Fibroblast of peridontal ligament (primary cell): ENCODE results near the gene PMS1.
A peak's percentile ranks its signal among the peaks of the same experiment; 100 is the strongest.
"Not testable (repeated sequence)": the region's sequence is repeated elsewhere in the genome, so short reads cannot be mapped to it uniquely, and the experiment has no call there.

Experiments used
- DNase-seq: peaks from one replicate; pipeline ENCODE4 v3.0.0-alpha.2; 2010; ENCODE audit errors: extremely low read depth

Gene PMS1

DNA sequence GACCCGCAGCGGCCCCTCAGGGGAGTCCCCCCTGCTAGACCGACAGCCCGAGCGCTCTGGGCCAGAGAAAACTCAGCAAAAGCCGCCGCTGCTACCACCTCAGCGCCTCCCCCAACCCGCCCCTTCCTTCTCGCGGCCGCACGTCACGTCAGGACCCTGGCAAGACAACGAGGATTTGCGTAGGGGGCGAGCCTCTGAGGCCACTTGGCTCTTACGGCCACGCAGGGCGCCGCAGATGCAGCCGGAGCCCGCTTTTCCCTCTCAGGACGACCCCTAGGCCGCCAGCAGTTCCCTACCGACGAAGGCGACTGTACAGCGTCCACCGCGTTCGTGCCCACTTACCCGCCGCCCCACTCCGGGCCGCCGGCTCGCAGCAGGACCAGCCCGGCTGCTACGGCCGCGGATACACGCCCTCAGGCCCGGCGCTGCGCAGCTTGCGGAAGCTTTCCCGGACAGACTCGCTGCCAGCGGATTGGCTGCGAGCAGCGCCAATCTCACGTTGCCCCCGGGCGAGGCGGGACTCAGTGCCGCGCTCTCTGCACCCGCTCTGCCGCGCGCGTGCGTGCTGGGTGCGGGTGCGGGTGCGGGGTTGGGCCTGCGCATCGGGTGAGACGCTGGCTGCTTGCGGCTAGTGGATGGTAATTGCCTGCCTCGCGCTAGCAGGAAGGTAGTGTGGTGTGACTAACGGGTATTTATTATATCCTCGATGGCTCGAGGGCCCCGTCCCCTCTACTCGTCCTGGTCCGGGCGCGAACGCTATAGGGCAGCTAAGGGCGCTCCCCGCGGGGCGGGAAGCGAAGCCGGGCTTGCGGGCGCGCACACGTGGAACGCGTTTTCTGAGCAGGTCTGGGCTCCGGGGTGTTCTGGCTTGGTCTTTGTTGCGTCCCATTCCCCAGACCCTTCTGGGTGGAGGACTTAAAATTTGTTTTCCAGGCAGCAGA, at the start of gene PMS1, which contains the start of gene ORMDL1:
PMS1 (plus strand) TSS at position 524 of the 941 bp plus-strand sequence. CDS start 7,360 bp downstream, outside the sequence.
ORMDL1 (minus strand) TSS at position 413 of the 941 bp plus-strand sequence. CDS start 1,744 bp downstream, outside the sequence.
- DNase-seq = peak; percentile 94

DNA sequence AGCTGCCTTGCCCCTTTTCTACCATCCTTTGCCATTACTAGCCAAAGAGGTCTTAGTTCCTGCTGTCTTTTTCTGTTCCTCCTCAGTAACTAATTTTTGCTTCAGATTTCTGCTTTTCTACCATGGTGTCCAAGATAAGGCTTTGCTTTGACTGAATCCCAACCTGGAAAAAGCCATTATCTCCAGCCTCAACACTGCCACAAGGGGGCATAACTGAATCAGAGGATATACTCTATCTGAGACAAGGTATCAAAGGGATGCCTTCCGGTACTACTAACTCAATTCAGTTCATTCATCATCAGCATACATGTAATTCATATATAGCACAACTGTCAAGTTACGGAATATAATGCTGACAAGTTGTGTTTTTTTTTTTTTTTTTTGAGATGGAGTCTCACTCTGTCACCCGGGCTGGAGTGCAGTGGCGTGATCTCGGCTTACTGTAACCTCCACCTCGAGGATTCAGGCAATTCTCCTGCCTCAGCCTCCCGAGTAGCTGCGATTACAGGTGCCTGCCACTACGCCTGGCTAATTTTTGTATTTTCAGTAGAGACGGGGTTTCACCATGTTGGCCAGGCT, 33.1 kb upstream of the PMS1 start:
- DNase-seq = peak; percentile 44

DNA sequence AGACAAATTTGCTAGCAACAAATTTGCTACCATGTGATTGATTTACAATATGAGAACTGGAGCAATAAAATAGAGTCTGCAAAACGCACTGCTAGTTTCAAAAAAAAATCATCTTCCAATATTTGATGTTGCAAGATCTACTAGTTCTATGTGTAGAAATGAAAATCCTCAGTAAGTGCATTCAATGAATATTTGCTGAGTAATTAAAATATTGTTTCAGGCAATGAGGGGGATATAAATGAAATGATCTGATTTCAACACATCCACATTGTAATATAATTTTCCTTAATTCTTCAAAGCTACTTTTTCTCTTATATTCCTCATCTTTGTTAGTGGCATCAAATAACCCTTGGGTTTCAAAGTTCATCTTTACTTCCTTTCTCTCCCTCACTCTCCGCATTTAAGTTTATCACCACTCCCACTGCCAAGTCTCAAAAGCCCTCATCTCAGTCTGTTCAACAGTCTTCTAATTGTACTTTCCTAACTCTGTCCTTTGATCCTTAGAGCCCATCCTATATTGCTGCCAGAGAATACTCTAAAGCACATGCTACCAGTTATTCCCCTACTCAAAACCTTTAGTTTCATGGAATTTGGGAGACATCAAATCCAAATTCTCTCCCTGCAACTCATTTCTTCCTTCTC, 27.8 kb upstream of the PMS1 start:
- no peak for DNase-seq

DNA sequence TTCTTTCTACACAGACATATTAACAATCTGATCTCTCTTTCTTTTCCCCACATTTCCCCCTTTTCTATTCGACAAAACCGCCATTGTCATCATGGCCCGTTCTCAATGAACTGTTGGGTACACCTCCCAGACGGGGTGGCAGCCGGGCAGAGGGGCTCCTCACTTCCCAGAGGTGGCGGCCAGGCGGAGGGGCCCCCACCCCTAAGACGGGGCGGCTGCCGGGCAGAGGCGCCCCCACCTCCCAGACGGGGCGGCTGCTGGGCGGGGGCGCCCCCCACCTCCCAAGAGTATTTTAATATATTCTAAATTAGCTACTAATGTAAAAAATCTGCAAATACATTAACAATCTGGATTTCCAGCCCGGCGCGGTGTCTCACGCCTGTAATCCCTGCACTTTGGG, 24.1 kb upstream of the PMS1 start:
- not testable (repeated sequence) for DNase-seq

DNA sequence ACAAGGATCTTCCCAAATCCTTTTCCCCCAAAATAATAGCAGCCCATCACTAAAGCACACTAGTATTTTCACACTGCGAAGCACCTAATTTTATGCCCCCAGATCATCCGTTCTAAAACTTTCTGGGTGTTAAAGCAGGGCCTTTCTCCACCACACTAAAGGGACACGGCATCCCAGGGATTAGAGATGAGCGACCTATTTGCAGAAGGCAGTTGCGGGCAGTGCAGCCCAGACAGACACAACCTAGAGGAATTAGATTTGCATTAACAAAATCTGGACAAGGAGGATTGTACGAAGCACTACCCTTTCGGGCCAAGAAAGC, 22.1 kb upstream of the PMS1 start:
- no peak for DNase-seq

DNA sequence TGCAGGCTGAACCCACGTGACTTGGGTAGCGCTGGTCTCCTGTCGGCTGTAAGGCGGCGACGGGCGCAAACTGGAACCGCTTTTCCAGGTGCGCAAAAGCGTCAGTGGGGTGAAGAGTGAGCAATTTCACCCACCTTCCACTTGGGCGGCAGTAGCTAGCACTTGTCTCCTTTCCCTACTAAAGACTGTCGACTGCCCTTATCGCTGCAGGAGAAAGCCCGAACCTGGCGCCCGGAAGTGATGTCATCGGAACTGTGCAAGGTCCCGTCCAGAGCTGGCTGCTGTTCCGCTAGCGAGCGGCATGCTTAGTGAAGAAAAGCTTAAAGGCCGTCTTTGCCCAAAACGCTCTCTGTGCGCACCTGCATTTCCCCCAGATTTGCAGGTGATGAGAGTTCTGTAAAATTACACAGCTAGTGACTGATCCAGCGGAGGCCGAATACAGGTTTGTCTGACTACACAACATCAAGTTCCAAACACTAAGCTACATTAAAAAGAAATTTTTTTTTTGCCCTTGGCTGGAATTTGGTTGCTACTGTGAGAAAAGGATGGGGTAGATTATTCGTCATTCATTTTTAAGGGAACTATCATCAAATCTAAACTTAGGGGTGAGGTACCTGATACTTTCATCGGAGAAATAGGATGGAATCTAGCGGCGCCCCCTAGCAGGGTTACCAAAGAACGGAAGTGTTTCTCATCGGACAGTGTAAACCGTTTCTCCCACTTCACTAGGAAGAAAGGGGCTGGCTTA, 21.5 kb upstream of the PMS1 start, which contains the start of gene OSGEPL1:
OSGEPL1 (minus strand) TSS at position 242 of the 748 bp plus-strand sequence. CDS start 1,152 bp downstream, outside the sequence.
- peak; percentile 91 for DNase-seq

DNA sequence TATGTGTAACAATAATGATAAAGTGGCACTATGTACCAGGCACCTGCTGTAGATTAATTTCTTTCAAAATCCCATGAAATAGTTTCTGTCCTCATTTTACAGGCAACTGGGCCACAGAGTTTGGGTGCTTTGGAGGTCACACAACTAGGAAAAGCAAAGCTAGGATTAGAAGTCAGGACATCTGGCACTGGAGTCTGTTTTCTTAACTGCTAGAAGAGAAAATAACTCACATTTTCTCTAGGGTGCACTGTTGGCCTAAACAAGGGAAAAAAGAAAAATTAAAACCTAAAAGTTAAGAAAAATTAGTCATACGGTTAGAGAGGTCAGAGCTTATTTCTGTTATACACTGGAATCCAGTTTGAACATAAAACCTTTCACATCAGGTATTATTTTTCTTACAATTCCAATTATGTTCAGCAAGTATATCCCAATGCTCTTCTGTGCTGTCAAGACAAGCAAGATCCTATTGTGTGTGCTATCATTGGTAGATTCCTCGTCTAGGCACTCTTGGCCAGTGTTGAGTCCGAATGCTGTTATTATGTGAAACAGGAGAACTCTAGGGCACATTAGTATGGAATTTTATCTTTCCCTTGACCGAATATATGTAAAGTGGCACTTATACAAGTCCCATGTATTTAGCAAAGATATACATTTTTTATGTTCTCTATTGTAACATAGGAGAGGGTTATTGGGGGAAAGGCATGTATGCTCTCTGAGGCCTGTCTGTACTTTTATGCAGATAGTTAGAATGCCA, 20.2 kb upstream of the PMS1 start:
- peak; percentile 62 for DNase-seq

DNA sequence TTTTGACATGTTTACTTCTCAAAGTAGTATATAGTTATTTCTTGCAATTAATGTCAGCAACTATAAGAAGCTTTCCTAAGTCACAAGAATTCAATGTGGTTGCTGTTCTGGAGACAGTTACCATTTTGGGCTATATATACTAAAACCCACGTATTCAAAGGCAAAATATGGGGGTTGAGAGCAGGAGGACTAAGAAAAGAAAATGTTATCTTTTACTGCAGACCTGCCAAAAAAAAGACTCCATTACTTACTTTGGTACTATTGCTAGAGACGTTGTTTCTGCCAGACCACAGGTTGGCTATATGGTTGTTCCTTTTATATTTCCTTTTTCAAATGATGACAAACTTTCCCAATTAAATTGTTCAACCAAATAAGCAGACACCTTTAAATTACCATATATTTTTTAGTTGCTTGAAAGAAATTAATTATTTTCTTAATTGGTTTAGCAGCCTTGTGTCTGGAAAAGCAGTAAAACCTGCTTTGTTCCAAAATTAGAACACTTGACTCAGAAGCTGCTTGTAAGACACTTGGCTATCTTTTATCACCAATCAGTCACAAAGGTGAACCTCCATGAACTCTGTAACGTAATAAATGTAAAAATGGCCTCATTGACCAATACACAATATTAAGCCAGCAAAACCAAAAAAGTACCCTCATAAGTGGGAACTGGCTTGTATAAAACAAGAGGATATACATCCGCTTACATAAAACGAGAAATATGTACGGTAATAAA, 13.5 kb upstream of the PMS1 start:
- no peak for DNase-seq

DNA sequence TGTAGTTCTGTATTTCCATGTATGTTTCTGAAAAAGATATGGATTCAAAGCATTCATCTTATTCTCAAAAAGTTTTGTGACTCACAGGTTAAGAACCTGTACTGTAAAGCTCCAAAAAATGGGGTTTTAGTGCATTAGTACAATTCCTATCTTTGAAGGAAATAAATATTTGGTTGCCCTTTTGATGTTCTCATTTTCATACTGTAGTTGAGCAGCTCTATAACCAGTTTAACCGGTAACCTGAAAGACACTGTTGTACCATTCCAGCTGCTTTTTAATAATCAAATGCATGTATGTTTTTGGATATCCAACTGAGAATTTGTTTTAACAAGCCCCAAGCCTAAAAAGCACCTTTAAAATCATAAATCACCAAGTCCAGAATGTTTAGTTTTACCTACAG, 12.0 kb upstream of the PMS1 start:
- DNase-seq = no peak

DNA sequence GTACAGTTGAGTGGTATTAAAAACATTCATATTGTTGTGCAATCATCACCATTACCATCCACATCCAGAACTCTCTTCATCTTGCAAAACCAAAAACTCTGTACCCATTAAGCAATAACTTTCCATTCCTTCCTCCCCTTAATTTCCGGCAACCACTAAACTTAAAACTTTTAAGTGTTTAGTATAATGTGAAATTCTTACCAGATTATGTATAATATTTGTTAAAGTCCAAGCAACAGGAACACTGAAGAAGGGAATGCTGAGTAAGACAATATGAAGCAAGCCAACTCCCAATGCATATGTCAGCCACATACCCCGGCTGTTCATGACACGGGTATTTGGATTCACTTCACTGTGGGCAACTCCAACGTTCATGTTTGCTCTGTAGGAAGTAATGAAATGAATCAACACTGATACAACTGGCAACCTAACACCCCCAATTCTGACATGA, 2.0 kb upstream of the PMS1 start:
- DNase-seq = peak; percentile 57

DNA sequence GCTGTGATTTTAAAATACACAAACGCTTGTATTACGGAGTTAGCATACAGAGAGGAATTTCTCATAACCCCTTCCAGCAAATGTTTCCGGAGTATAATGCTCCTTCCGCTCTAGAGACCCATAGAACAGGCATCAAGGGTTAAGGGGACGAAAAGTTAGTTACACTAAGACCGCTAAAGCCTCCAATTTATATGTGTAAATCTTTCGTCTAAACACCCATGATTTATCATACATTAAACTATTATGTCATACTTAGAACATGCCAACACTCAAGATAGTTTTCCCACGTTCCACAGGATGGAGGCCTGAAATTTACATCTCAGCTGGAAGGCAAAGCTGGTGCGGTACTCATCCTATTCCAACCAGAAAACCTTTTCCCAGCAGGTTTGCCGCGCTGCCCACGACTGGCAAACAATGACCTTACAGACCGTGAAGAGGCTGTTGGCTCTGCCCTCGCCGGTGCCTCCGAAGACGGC, 761 bp upstream of the PMS1 start:
- peak; percentile 62 for DNase-seq

DNA sequence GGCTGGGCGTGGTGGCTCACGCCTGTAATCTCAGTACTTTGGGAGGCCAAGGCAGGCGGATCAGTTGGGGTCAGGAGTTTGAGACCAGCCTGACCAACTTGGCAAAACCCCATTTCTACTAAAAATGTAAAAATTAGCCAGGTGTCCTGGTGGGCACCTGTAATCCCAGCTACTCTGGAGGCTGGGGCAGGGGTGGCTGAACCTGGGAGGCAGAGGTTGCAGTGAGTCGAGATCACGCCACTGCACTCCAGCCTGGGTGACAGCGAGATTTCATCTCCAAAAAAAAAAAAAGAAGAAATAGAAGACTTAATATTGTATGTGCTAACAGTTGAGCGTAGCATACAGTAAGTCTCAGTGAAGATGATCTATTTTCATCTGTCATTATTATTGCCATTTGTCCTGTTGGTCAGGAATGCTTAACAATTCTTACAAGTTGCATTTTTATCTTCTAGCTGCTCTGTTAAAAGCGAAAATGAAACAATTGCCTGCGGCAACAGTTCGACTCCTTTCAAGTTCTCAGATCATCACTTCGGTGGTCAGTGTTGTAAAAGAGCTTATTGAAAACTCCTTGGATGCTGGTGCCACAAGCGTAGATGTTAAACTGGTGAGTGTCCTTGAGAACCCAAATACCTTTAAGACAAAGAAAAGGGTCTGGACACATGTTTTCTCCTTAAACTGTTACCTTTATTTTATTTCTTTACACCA, 7.2 kb downstream of the PMS1 start:
- no peak for DNase-seq

DNA sequence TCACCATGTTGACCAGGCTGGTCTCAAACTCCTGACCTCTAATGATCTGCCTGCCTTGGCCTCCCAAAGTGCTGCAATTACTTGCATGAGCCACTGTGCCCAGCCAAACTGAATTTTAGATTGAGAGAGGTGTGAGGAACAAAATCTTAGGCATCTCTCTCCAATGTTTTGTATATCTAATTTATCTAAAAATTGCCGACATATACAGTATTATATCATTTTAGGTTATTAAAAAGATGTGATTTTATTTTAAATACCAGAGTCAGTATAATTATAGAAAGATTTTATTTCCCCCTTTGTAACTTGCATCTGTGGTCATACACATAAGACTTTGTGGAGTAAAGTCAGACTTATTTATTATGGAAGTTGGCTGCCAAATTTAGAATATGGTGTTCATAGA, 10.1 kb downstream of the PMS1 start:
- no peak for DNase-seq

DNA sequence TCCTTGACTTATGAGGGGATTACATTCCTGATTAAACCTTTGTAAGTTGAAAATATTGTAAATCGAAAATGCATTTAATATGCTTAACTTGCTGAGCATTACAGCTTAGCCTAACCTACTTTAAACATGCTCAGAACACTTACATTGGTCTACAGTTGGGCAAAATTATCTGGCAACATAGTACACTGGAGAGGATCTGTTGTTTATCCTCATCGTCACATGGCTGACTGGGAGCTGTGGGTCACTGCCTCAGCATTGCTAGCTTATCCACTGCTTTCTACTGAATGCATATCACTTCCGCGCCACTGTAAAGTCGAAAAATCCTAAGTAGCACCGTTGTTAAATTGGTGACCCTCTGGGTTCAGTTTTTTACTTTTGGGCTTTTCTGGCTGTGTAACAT, 13.7 kb downstream of the PMS1 start:
- peak; percentile 26 for DNase-seq

DNA sequence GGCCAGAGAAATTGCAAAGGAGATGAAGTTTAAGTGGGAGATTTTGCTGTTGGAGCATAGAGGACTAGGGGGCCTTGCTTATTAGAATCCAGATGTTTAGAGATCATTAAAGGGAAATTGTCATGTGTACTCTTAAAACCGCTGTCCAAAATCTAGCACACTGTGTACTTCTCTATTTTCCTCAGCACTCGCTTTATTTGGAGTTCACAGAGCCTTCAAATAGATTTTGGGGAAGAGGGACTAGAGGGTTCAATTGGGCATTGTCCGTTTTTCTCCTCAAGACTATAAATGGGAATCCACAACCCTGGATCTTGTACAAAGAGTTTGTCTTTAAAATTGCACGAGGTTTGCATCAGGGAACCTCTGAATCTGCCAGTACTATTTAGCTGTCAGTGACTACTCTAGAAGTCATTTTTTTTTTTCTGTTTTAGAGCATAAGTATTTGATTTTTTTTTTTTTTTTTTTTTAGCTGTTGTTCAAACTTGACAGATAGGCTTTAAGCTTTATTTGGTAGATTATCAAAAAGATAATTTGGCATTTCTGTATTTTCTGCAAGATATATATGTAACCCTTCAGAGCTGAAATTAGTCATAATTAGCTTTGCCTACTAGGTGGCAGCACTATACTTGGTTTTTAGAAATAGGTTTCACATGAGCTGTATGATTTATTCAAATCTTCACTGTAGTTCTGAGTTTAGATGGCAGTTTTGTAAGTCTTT, 14.2 kb downstream of the PMS1 start:
- peak; percentile 89 for DNase-seq

DNA sequence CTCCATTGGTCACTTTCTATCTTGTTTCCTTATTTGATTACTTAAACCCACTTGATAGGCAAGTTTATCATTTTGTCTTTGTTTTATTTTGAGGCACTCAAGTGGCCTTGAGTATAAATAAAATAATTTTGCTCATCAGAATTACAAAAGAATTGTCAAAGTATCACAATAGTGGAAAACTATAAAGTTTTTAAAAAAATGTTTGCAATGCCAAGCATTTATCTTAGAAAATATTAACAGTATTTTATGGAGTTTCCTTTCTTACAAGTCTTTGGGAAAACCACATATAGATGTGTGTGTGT, 14.7 kb downstream of the PMS1 start:
- no peak for DNase-seq

DNA sequence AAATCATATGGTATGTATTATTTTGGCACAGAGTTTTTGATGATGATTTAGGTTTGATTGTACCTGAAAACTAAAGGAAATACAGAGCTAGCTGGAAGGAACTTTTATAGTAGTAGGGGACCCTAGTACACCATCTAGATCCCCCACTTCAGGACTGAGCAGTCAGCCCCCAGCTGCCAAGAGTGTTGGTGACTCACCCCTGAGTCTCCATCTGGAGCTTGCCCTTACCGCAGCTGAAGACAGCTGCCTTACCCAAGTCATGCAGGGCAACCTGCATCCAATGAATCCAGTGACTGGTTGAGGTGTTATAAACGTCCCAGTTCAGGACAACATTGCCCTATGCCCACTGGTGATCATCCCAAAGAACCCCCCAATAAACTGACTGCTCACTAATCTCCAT, 15.3 kb downstream of the PMS1 start:
- peak; percentile 69 for DNase-seq

DNA sequence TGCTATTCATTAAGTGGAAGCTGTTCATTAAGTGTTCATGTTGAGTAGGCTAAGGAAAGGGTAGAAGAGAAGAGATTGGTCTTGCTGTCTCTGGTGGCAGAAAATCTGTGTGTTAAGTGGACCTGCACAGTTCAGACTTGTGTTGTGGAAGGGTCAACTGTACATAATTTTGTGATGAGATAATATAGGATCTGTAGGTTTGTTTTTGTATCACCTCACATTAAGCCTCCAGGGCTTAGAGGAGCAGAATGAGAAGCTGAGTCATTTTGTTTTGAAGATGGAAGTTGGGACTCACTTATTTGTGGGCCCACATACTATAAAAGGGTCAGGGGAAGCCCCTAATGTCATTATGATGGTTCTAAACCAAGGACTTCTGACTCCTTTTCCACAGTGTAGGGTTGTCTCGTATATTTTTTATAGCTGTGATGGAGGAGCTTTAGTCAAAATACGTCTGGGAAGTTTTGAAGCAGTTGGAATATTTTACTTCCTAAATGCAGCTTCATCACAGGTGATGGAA, 18.2 kb downstream of the PMS1 start:
- no peak for DNase-seq

DNA sequence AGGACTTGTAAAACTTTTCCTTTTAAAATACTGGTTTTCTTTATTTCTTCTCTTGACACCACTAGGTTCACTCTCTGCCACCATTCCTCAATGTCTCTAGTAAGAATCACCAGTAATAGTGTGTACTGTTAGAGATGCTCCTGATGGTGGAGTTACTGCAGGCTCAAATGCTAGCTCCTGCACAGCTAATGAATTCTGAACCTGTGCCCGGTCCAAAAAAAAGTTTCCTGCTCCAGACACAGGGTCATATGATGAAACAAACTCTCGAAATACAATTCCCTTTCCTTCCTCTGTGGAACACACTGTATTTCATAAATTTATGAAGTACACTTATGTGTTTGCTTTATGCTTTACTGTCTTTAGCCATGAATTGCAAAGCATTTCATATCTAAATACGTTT, 19.2 kb downstream of the PMS1 start:
- DNase-seq = no peak
